SK-N-SH (cell line): Measurements from ENCODE around the gene LAPTM4A. TPM values are rescaled to one million over a fixed set of nuclear protein-coding genes. Genes with fewer than 3 reads are reported as not detected.

Source experiments
- CTCF ChIA-PET: fragments of 300-600, 350-600 bp; formaldehyde crosslinking; extraction: SDS; loops from one replicate; lab custom pipeline; 2021; lab: Yijun Ruan, JAX
- POLR2A ChIA-PET: fragments of 350-600 bp; sonication (Branson Sonifier 250); formaldehyde crosslinking; extraction: SDS; loops from one replicate; lab custom pipeline; 2020; ENCODE audit warnings: antibody characterized with exemption, inconsistent platforms; lab: Yijun Ruan, JAX
- DNase-seq: peaks from one replicate; pipeline ENCODE4 v3.0.0; 2012
- H2AFZ ChIP-seq: fragments of 200-600 bp; sonication (generic); 2 replicates; pipeline ENCODE4 v1.8.1; 2016; ENCODE audit warnings: antibody characterized with exemption, mild to moderate bottlenecking, low read depth
- H3F3A ChIP-seq: fragments of 200-600 bp; sonication (generic); replicated peaks from 2 replicates; pipeline ENCODE3; 2016; ENCODE audit warnings: antibody characterized with exemption, mild to moderate bottlenecking; ENCODE audit not compliant: insufficient read depth
- H3K27ac ChIP-seq, 2 experiments: fragments of 200-500 bp in 1 of 2; fragments of 200-600 bp in 1 of 2; sonication (Bioruptor generic) in 1 of 2; sonication (generic), shearing (Covaris generic) in 1 of 2; 2 replicates each; pipeline versions ENCODE4 v1.5.1 to v1.6.1; 2014 to 2016; ENCODE audit warnings: low read depth in 2 of 2, inconsistent platforms in 1 of 2, low read length in 1 of 2, mild to moderate bottlenecking in 1 of 2, mixed read lengths in 1 of 2
- H3K27me3 ChIP-seq: fragments of 200-600 bp; sonication (generic), shearing (Covaris generic); 2 replicates; pipeline ENCODE4 v1.6.1; 2016; ENCODE audit warnings: mixed run types; ENCODE audit not compliant: insufficient read depth
- H3K36me3 ChIP-seq, 2 experiments: fragments of 200-500 bp in 1 of 2; fragments of 200-600 bp in 1 of 2; sonication (Bioruptor generic) in 1 of 2; sonication (generic) in 1 of 2; replicated peaks in 1 of 2; 2 replicates each; pipeline versions ENCODE3 to v1.5.1; 2014 to 2016; ENCODE audit warnings: low read length in 1 of 2, mild to moderate bottlenecking in 1 of 2; ENCODE audit not compliant: insufficient read depth in 2 of 2, control insufficient read depth in 1 of 2
- H3K4me1 ChIP-seq, 2 experiments: fragments of 200-500 bp in 1 of 2; fragments of 200-600 bp in 1 of 2; sonication (Bioruptor generic) in 1 of 2; sonication (generic), shearing (Covaris generic) in 1 of 2; 2 replicates each; pipeline versions ENCODE4 v1.5.1 to v1.6.1; 2014 to 2016; ENCODE audit warnings: low read depth in 1 of 2, low read length in 1 of 2, mixed run types in 1 of 2; ENCODE audit not compliant: insufficient read depth in 2 of 2, control insufficient read depth in 1 of 2
- H3K4me2 ChIP-seq: fragments of 200-600 bp; sonication (generic), shearing (Covaris generic); 2 replicates; pipeline ENCODE4 v1.6.1; 2017; ENCODE audit warnings: mixed run types
- H3K4me3 ChIP-seq, 2 experiments: fragments of 200-500 bp in 1 of 2; fragments of 200-600 bp in 1 of 2; sonication (Bioruptor generic) in 1 of 2; sonication (generic), shearing (Covaris generic) in 1 of 2; 2 replicates each; pipeline versions ENCODE4 v1.5.1 to v1.8.1; 2014 to 2016; ENCODE audit warnings: low read depth in 2 of 2, inconsistent platforms in 1 of 2, low read length in 1 of 2, mild to moderate bottlenecking in 1 of 2, mixed read lengths in 1 of 2, moderate library complexity in 1 of 2
- H3K79me2 ChIP-seq: fragments of 200-600 bp; sonication (generic); 2 replicates; pipeline ENCODE4 v1.8.1; 2017; ENCODE audit warnings: mild to moderate bottlenecking; ENCODE audit not compliant: insufficient read depth
- H3K9ac ChIP-seq: fragments of 200-600 bp; sonication (generic); 2 replicates; pipeline ENCODE4 v1.6.1; 2017; ENCODE audit warnings: mixed run types
- H3K9me2 ChIP-seq: fragments of 200-600 bp; sonication (generic); 2 replicates; pipeline ENCODE4 v1.6.1; 2017; ENCODE audit warnings: mixed run types
- H3K9me3 ChIP-seq: fragments of 200-600 bp; sonication (generic); 2 replicates; pipeline ENCODE4 v1.6.1; 2017; ENCODE audit warnings: mixed run types, mild to moderate bottlenecking, moderate library complexity
- H4K20me1 ChIP-seq: fragments of 200-600 bp; sonication (generic); 2 replicates; pipeline ENCODE4 v1.6.1; 2017; ENCODE audit warnings: mild to moderate bottlenecking, mixed run types; ENCODE audit not compliant: insufficient read depth
- FOXM1 ChIP-seq: IDR thresholded peaks from 2 replicates; pipeline ENCODE4 v1.4.0; 2012; ENCODE audit warnings: low read depth, mild to moderate bottlenecking
- POLR2AphosphoS5 ChIP-seq: IDR thresholded peaks from 2 replicates; pipeline ENCODE4 v1.6.1; 2012; ENCODE audit warnings: low read depth, low read length
- RAD21 ChIP-seq: IDR thresholded peaks from 2 replicates; pipeline ENCODE4 v1.6.1; 2012; ENCODE audit warnings: mild to moderate bottlenecking, low read length
- TAF1 ChIP-seq: IDR thresholded peaks from 2 replicates; pipeline ENCODE4 v1.6.1; 2012; ENCODE audit warnings: low read depth, mild to moderate bottlenecking, low read length, moderate library complexity, borderline replicate concordance
- WGBS: methylation state at CpG from one replicate; pipeline ENCODE4 v1.1.6; 2017; ENCODE audit warnings: low lambda C conversion rate; 5-methylcytosine and 5-hydroxymethylcytosine counted together
- polyA plus RNA-seq, 3 experiments: library from polyadenylated mRNA; depleted of rRNA; stranded (reverse); fragments of >200 nt; gene quantifications; 2 replicates each; pipeline ENCODE4 v1.2.3, GENCODE V29; 2012
- TF ChIP-seq, protein P1 (sequence below): fragments of 150-350 bp; IDR thresholded peaks from 2 replicates; pipeline ENCODE4 v1.6.1; 2016; ENCODE audit warnings: mild to moderate bottlenecking, low read depth, low read length
- TF ChIP-seq, protein P2 (sequence below): IDR thresholded peaks from 2 replicates; pipeline ENCODE4 v1.4.0; 2012; ENCODE audit warnings: low read depth, borderline replicate concordance
- TF ChIP-seq, protein P3 (sequence below): IDR thresholded peaks from 2 replicates; pipeline ENCODE4 v1.6.1; 2012; ENCODE audit warnings: mild to moderate bottlenecking, low read depth, low read length, moderate library complexity

Gene LAPTM4A
- polyA plus RNA-seq, 1 of the 3 experiments (the other 2 are of a cell fraction), result 306 TPM

DNA sequence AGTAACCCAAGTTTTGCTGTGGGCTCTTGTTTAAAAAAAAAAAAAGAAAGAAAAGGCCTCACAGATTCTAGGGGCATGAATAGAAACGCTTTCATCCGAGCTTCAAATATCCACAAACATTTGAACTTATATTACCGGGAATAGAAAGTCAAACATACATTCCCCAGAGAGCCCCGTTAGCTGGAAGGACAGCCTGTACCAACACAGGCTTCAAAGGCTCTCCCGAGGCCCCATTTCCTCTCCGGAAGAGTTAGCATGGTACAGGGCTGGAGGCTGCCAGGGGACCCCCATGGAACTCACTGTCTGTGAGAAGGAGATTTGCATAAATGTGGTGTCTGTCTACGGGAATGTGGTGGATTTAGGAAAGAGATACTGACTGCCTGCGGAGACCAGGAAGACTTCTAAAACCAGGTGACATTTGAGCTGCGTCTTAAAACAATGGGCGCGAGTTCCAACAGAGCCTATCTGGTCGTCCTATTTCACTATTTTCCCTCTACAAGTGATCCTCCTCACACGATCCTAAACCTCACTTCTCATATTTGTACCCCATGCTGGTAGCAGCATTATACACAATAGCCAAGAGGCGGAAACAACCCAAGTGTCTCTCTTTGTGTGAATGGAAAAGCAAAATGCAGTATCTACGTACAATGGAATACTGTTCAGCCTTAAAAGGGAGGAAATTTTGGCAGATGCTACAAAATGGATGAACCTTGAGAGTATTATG is 38.1 kb downstream of the LAPTM4A start:
- Histone ChIP-seq H3K9me2 (no peaks in the 10 kb centered on the region), H3K27ac (no peak overlapping the region), H3F3A (peaks cover 4% of the 10 kb centered on the region), H3K4me2 (peak overlapping the region; percentile 75), H3K79me2 (no peaks in the 10 kb centered on the region), H2AFZ (peak overlapping the region; percentile 84), H3K4me3 (peak overlapping the region; percentile 52 to 61), H3K9ac (peak overlapping the region; percentile 57; the same call in 1 of the 2 replicates), H3K4me1 (peaks cover 0 to 16% of the 10 kb centered on the region in 2 experiments; a peak in 2 of 4 replicates), H3K36me3 (no peaks in the 10 kb centered on the region), H3K9me3 (no peaks in the 10 kb centered on the region), H3K27me3 (no peaks in the 10 kb centered on the region), H4K20me1 (no peaks in the 10 kb centered on the region)
- TF ChIP-seq FOXM1 (no peak), RAD21 (no peak), TAF1 (no peak), POLR2AphosphoS5 (no peak)
- TF ChIP-seq, protein P1, sequence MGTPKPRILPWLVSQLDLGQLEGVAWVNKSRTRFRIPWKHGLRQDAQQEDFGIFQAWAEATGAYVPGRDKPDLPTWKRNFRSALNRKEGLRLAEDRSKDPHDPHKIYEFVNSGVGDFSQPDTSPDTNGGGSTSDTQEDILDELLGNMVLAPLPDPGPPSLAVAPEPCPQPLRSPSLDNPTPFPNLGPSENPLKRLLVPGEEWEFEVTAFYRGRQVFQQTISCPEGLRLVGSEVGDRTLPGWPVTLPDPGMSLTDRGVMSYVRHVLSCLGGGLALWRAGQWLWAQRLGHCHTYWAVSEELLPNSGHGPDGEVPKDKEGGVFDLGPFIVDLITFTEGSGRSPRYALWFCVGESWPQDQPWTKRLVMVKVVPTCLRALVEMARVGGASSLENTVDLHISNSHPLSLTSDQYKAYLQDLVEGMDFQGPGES, result no peak
- TF ChIP-seq, protein P2, sequence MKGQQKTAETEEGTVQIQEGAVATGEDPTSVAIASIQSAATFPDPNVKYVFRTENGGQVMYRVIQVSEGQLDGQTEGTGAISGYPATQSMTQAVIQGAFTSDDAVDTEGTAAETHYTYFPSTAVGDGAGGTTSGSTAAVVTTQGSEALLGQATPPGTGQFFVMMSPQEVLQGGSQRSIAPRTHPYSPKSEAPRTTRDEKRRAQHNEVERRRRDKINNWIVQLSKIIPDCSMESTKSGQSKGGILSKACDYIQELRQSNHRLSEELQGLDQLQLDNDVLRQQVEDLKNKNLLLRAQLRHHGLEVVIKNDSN, result no peak
- TF ChIP-seq, protein P3, sequence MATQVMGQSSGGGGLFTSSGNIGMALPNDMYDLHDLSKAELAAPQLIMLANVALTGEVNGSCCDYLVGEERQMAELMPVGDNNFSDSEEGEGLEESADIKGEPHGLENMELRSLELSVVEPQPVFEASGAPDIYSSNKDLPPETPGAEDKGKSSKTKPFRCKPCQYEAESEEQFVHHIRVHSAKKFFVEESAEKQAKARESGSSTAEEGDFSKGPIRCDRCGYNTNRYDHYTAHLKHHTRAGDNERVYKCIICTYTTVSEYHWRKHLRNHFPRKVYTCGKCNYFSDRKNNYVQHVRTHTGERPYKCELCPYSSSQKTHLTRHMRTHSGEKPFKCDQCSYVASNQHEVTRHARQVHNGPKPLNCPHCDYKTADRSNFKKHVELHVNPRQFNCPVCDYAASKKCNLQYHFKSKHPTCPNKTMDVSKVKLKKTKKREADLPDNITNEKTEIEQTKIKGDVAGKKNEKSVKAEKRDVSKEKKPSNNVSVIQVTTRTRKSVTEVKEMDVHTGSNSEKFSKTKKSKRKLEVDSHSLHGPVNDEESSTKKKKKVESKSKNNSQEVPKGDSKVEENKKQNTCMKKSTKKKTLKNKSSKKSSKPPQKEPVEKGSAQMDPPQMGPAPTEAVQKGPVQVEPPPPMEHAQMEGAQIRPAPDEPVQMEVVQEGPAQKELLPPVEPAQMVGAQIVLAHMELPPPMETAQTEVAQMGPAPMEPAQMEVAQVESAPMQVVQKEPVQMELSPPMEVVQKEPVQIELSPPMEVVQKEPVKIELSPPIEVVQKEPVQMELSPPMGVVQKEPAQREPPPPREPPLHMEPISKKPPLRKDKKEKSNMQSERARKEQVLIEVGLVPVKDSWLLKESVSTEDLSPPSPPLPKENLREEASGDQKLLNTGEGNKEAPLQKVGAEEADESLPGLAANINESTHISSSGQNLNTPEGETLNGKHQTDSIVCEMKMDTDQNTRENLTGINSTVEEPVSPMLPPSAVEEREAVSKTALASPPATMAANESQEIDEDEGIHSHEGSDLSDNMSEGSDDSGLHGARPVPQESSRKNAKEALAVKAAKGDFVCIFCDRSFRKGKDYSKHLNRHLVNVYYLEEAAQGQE, result no peak
- ChIA-PET POLR2A (interaction anchor here (0.6 kb wide), 1 partner anchor 51 kb away, joined by 4 read pairs; no protein-coding TSS in a partner anchor), CTCF (interaction anchor here (0.7 to 9.7 kb wide), 16 partner anchors 11 to 409 kb away, joined by 3 to 233 read pairs (median 24); partner anchors contain the start of genes LAPTM4A, SDC1 and WDR35)
- DNase-seq, result no peak
- 90% methylated on average over 15 of the region's 15 CpGs for WGBS
